HG02571 (cell line): Measurements from ENCODE around the gene CSRP3.
"Not testable (repeated sequence)": the region's sequence is repeated elsewhere in the genome, so short reads cannot be mapped to it uniquely, and the experiment has no call there.

Experiments used
- ATAC-seq: cut with Tn5 transposase; IDR thresholded peaks from one replicate; pipeline ENCODE4 v1.9.1; 2021; ENCODE audit warnings: mild to moderate bottlenecking, moderate library complexity; ENCODE audit not compliant: unreplicated experiment

CSRP3 gene

DNA sequence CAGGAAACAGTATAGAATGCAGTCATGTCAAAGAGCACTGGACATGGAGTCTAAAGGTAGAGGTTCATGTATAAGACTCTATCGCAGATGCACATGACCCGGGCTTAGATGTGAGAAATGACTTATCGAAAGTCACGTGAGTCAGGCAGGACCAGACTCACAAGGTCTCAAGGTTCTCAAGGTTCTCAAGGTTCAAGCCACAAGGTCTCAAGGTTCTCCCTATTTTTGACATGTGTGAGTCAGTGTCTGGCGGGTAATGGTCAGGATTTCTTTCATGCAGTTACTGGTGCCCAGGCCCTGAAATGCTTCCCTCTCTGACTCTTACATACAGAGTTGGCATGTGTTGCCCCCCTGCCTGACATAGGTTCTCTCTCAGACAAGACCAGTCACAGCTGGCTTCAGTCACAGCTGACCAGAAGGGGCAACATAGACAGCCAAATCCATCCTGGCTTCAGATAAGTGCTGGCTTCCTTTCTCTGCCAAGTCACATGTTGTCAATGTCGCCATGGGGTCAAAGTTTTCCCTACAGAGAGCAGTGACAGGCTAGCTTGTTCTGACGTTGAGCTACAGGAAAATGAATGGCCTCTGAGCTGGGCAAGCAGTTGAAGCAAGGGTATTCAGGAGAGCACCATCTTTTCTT is 10.1 kb downstream of the CSRP3 start:
- ATAC-seq = no peak

DNA sequence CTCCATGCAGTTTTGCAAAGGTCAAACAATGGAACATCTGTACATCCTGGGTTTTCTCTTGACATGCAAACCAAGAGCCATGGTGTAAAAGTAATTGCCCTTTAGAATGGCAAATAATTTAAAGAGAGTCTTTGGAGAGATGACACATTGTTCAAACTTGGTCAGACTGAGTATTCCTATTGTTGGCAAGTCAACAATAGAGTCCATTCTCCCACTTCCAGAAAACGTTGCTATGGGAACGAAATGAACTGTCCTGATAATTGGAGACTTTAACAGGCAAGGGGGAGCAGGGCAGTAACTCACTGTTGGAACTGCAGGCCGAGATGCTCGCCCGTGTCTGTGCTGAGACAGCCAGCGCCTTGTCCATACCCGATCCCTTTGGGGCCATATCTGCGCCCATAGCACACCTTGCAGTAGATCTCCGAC is 13.9 kb downstream of the CSRP3 start:
- no peak for ATAC-seq

DNA sequence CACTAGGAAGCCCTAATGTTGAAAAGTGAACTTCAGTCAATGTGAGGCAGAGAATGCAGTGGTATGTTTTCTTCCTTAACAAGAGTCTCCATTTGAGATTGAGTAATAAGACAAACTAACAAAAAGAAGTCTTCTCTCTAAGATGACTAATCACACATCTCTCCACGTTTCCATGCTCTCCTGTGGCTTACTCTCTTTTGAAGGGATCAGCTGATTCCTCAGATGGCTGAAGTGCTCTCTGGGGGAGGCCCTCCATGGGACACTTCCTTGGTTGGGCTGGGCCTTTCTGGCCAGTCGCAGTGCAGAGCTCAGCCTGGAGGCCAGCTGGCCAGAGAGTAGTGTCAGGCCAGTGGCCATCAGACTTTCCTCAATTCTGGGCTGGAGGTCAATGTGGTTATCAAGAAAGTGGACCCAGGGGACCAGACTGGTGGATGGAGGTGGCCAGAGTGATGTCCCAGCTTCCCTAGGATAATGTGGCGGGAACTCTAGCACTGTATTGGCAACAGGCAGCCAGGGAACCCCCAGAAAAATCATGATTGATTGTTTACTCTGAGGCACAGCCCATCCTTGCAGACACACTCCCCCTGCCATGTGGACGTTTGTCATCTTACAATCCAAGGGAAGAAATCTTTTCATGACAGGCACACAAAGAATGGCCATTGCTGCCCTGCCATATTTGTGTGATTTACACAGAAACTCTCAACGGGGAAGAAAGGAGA is 14.5 kb downstream of the CSRP3 start:
- no peak for ATAC-seq

DNA sequence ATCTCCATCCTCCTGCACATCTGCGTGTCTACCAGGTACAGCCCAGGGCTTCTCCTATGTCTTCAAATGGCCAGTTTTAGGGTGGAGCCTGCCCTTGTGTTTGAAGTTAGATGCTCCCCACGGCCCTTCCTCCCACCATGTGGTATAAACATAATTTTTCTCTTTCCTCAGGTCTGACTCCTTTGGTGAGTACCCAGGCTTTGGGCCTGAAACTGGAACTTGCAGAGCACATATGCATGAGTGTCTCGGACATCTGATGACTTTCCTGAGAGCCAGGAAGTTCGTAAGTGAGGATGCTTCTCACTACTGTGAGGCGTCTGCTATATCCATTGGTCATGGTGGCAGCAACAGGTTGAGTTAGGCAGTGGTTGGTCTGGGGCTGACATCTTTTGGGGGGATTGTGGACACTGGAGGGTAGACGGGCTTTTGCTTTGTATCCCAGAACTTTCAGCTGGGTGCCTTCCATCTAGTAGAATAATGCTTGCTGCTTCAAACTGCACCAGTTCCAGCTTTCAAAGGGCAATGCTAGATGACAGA is 16.2 kb downstream of the CSRP3 start:
- ATAC-seq = no peak

DNA sequence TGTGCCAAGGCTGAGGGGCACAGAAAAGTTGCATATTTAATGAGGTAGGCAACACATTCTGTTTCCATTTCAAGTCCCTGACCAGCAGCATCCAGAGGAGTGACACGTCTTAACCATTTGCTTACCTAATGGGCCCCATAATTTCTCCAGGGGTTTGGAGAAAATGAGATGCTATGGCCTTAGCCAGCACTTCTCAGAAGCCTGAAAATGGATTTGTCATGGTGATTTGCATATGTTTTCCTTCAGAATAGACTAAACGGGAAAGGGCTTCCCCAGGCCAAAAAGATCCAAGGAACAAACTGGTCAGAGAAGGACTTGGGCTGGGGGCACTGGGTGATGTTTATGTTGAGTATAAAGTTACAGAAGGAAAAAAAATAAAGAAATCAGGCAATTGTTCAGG is 16.7 kb downstream of the CSRP3 start:
- ATAC-seq = no peak

DNA sequence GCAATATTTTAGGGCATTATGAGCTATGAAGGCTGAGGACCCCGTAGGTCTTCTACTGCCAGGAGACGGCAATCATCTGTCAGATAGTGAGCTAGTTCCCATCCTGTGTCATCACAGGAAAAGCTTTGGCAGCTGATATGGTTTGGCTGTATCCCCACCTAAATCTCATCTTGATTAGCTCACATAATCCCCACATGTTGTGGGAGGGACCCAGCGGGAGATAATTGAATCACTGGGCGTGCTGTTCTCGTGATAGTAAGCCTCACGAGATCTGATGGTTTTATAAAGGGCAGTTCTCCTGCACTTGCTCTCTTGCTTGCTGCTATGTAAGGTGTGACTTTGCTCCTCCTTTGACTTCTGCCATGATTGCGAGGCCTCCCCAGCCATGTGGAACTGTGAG is 18.1 kb downstream of the CSRP3 start:
- ATAC-seq = no peak

DNA sequence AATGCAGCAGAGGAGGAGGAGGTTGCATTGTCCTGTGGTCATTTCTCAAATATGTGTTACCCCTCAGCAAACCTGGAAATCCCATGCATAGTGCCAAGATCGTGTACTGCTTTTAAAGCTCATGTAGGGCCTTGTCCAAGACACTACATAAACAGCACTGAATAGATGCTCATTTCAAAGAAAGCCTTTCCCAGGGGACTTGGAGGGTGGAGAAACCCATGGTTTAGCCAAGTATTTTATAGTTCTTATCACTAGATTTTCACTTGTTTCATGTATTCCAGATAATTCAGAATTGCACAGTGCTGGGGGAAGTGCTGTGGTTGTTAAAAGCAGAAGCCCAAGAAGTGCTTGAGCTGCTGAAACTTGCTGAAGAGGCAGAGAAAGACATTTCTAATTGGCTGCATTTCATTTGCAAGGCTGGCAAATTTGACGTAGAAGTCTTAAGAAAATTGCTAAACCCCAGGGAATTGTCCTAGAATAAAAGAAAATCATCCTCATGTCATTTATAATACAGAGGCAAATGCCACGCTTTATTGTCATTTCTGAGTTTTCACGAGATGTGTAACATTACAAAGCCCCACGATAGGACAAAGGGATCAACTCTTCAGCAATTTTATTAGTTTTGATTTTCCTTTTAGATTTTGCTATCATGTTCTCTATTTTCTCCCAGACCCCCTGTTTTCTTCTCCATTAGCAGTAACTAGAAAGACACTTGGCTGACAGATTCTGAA is 20.1 kb downstream of the CSRP3 start:
- no peak for ATAC-seq

DNA sequence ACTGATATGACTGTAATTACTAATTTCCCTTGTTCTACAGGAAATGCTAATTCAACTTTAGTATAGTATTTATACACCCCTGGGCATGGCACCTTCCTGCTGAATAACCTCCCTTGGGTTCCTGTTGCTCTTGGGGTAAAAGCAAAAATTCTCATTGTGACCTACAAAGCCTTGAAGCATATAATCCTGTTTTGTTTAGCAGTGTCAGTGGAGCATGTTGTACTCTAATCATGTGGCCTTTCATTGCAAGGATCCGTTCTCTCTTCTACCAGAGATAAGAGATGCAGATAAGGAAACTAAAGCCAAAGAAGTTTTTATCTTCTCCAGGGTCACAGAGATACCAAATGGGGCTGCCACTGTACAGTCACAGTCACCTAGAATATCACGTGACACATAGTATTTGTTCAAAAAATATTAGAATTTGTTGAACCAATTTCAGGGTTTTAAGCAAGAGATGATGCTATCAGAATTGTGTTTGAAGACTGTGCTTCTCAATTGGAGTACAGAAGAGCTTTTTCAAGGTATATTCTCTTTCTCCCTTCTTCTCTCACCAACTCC is 25.1 kb downstream of the CSRP3 start:
- ATAC-seq = no peak

DNA sequence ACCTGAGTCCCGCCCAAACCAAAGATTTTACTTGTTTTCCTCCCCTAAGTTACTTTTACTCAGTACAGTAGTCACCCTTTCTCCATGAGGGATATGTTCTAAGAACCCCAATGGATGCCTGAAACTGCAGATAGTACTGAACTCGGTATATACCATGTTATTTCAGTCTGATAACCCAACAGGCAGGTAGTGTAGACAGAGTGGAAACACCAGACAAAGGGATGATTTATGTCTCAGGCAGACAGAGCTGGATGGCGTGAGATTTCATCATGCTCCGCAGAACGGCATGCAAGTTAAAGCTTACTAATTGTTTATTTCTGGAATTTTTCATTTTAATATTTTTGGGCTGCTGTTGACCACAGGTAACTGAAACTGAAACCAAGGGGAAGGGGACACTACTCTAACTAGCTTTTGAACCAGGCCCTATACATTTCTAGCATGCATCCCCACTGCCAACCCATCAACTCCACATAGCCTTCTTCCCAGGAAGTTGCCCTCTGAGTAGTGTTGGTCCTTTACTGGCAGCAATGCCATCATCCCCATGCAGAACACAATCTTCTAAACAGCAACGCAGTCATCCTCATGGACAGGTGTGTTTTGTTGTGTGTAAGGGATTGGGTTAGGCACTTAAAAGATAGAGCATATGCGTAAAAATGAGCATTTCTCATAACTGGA is 27.7 kb downstream of the CSRP3 start:
- ATAC-seq = no peak

DNA sequence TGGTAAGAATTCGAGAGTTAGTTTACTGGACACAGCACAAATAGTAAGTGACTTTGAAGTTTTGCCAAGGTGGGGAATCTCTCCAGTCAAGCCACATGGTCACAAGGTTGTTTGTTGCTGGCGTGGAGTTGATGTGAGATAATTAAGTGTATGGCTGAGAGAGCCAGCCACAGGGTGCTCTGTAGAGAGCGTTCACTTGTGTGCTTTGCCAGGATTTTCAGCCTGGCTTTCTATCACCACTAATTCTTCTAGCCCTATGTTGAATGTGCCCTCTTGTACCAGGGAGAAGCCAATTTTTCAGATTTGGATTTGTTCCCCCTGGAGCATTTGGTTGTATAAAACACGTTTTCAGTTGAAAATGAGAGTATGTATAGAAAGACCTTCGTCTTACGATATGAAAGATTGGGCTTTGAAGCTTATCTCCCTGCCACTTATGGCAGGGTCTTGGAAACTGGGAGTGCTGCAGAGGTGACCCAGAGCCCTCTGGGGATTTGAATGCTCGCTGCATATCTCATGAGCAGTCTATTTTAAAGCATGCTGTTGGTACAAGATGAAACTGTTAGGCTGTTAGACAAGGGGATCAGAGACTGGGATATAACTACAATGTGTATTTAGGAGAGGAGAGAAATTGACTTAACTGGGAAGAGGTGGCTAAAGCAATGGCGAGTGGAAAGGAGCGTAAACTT is 28.6 kb downstream of the CSRP3 start:
- no peak for ATAC-seq

DNA sequence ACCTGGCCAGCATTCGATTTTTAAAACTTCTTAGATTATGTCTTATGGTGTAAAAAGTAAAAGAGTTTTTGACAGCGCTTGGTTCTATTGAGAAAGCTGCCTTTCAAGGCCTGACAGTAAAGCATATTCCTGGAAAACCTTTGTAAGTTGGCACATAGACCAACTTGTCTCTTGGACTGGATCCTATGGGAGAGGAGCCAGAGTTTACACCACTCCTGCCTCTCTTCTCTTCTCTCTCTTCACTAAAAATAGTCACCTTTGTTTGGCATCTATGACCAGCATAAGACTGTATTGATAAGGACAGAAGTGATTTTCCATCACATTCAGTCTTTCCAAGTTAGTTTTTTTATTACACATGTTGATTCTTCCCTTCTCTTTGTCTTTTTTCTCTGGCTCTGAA is 33.7 kb downstream of the CSRP3 start:
- ATAC-seq = no peak

DNA sequence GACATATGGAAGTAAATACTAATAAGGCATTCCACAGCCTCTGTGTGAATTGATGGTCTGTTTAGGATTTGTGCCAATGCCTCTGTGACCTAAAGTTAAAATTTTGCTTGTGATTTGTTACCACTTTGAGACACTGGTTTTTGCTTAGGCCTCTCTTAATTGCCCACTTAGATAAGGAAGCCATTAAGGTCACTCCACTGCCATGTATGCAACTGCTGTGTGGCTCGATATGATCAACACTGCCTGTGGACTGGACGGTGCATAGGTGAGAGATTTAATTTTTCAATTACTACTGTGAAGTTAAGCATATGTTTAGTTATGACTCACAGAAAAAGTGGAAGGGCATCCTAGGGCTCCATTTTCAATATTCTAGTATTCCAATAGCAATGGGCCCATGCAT is 36.9 kb downstream of the CSRP3 start:
- no peak for ATAC-seq

DNA sequence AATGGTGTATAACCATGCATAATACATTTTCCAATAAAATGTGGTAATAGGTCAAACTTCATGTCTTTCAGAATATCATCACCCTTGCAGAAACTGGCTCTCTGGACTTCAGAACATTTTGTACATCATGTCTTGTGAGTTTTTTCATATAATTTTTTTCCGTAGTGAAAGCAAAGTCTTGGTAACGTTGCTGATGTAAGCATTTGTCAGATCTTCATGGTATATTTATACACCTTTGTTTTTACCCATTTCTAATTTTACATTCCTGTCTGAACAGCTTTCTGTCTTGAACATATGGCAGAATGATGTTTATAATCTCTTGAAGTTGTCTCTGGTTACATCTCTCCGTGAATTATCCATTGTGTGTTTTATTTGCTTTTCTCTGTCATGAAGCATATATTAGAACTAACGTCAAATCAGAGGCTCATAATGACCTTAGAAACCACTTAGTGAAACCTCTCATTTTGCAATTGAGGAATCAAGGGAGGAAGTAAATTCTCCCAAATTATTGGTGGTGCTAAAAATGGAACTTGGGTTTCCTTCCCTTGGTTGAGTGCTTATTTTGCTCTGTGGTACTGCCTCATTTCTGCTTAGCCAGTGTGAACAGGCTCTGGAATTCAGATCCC is 37.4 kb downstream of the CSRP3 start:
- ATAC-seq = no peak

DNA sequence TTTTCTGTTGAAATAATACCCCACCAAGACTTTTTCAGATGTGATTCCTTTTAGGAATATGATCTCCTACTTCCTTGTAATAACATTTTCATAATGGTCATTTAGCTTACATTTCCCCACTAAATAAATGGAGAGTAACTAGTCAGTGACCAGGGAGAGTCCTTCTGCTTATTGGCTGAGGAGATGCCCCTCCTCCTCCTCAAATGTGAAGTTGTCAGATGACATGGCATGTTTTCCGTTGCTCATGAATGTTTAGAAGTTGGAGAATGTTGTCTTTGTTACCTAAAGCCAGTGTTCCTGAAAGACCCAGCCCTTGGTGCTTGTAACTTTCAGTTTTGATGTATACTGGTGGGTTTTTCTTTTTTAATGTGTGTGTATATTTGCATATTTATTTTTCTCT is 38.2 kb downstream of the CSRP3 start:
- ATAC-seq = no peak

DNA sequence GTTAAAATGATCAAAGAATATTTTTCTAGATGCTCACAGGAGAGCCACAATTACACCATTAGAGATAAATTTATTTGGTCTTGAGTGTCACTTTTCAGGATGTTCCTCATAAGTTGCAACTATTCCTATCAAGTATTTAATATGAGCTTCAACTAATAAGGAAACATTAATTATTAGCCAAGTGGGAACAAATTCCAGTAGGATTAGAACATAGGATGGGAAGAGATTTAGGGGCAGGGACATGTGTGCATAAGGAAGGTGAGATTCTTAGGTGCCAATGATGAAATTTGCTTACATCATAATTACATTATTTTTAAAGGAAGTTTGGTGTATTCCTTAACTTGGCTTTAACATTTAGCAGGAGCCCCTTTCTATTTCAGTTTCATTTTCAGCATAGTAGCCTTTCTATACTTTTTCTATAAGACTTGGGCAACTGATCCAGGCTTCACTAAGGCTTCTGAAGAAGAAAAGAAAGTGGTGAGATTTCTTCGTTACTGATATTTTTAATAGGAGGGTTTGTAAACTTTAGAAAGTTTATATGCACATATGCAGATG is 38.8 kb downstream of the CSRP3 start:
- no peak for ATAC-seq

DNA sequence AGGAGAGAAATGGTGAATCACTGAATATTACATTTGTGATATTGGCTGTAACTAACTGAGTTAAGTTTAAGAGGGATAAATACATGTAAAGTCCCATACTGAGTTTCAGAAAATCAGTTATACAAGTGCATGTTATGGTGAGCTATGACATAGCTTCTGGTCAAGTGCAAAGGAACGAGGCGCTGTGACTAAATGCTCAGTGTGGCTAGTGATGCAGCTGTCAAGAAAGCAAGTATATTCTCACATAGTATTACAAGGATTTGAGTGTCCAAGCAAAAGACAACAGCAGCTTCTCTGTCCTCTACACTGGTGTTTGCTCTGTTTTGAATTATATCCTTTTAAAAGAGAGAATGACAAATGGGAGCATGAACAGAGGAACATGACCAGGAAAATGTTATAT is 40.1 kb downstream of the CSRP3 start:
- ATAC-seq = no peak

DNA sequence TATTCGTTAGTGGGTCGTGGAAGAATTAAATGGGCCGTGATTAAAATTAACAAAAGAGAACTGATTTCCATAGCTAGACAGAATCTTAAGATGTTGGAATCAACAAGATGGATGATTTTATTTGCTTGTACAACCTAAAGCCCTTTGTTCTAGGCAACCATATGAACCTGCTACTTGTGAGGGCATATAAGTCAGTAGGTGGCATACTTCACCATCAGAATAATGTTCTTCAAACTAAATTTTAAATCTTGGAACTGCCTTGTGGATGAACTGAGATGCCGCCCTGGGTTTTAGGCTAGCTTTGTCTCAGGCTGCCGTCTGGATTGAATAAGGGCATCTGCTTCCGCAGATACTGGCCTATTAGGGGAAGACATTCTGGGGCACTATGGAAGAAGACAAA is 40.9 kb downstream of the CSRP3 start:
- no peak for ATAC-seq

DNA sequence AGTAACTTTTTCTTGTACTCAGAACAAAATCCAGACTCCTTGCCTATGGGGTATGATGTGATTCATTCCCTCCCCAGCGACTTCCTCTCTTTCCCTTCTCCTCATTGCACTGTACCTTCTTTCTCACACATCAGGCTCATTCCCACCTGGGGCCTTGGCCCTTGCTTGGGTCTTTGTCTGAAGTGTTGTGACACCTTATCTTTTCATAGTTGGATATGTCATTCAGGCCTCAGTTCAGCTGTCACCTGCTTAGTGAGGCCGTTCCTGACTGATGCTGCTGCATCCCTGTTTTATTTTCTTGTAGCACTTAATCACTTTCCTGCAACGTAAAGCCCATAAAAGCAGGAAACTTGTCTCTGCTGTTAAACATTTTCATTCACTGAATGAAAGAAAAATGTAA is 44.9 kb downstream of the CSRP3 start:
- no peak for ATAC-seq

DNA sequence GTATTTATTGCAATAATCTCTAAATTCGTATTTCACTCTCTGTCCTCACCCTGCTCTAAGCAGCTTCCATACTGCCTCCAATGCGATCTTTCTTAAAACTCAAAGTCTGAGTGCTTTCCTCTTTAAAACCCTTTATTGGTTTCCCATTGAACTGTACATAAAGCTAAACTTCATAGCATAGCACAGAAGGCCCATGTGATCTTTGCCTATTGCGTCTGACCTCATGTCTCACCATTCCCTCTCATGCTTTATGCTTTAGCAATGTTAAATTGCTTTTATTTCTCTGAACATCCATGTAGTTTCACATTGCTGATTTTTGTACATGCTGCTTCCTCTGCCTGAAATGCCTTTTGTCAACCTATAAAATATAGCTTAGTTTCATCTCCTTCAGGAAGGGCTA is 56.5 kb downstream of the CSRP3 start:
- no peak for ATAC-seq

DNA sequence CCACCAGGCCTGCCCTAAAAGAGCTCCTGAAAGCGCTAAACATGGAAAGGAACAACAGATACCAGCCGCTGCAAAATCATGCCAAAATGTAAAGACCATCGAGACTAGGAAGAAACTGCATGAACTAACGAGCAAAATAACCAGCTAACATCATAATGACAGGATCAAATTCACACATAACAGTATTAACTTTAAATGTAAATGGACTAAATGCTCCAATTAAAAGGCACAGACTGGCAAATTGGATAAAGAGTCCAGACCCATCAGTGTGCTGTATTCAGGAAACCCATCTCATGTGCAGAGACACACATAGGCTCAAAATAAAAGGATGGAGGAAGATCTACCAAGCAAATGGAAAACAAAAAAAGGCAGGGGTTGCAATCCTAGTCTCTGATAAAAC is 64.9 kb downstream of the CSRP3 start:
- ATAC-seq = not testable (repeated sequence)
